Heart left ventricle (tissue), 16 donors: ENCODE results near the gene PDE7B. TPM values are rescaled to one million over a fixed set of nuclear protein-coding genes. Genes with fewer than 3 reads are reported as not detected.
A peak's percentile ranks its signal among the peaks of the same experiment; 100 is the strongest.

ENCODE experiments used
- ATAC-seq, 4 donors: fragments of 200-7000 bp; cut with Tn5 transposase; one replicate each; pipeline ENCODE4 v1.9.1; 2020 to 2022; ENCODE audit warnings: moderate library complexity in 4 of 4, mild to moderate bottlenecking in 3 of 4, moderate number of reproducible peaks in 1 of 4
- DNase-seq, 5 donors: peaks; one replicate each; pipeline ENCODE4 v3.0.0-alpha.2; 2020
- H3K27ac ChIP-seq, 12 donors: fragments of 200-600 bp; sonication (generic) in 4 of 12; one replicate each; pipeline versions ENCODE4 v1.5.0 to v1.8.0; 2016 to 2022; ENCODE audit warnings: mild to moderate bottlenecking in 2 of 12
- H3K27me3 ChIP-seq, 9 donors: fragments of 200-600 bp; sonication (generic) in 2 of 9; one replicate each; pipeline versions ENCODE4 v1.5.1 to v1.8.0; 2016 to 2022; ENCODE audit warnings: mild to moderate bottlenecking in 3 of 9
- H3K36me3 ChIP-seq, 9 donors: fragments of 200-600 bp; sonication (generic) in 2 of 9; one replicate each; pipeline versions ENCODE4 v1.5.0 to v1.8.0; 2018 to 2022; ENCODE audit warnings: mild to moderate bottlenecking in 2 of 9
- H3K4me1 ChIP-seq, 12 donors: fragments of 200-600 bp; sonication (generic) in 4 of 12; one replicate each; pipeline versions ENCODE4 v1.5.0 to v1.8.0; 2016 to 2022; ENCODE audit warnings: mild to moderate bottlenecking in 3 of 12
- H3K4me3 ChIP-seq, 12 donors: fragments of 200-600 bp; sonication (generic) in 4 of 12; one replicate each; pipeline versions ENCODE4 v1.5.0 to v1.8.0; 2017 to 2022; ENCODE audit warnings: mild to moderate bottlenecking in 9 of 12, moderate library complexity in 4 of 12
- H3K9me3 ChIP-seq, 12 donors: fragments of 200-600 bp; sonication (generic) in 4 of 12; one replicate each; pipeline versions ENCODE4 v1.5.0 to v1.8.0; 2016 to 2022; ENCODE audit warnings: mild to moderate bottlenecking in 1 of 12
- CTCF ChIP-seq, 12 donors: fragments of 200-600 bp; sonication (generic) in 4 of 12; IDR thresholded peaks; one replicate each; pipeline versions ENCODE4 v1.5.0 to v1.8.0; 2018 to 2022; ENCODE audit warnings: antibody characterized with exemption in 12 of 12, mild to moderate bottlenecking in 5 of 12
- POLR2A ChIP-seq, 2 donors: fragments of 450-650 bp; IDR thresholded peaks; one replicate each; pipeline ENCODE4 v1.6.1; 2017; ENCODE audit warnings: antibody characterized with exemption in 2 of 2, mild to moderate bottlenecking in 2 of 2, moderate library complexity in 2 of 2
- WGBS, 4 donors: extraction: QIAGEN DNeasy Blood & Tissue Kit in 2 of 4; methylation state at CpG; one replicate each; pipeline versions ENCODE4 v1.1.5 to v1.1.7; 2013 to 2018; 5-methylcytosine and 5-hydroxymethylcytosine counted together
- intact Hi-C, 10 donors: fragments of 100-400 bp; cut with DNase I; formaldehyde crosslinking; loops; one replicate each; pipeline versions ENCODE4 v1.11.1 to v1.14.2; 2022
- polyA plus RNA-seq, 2 donors: library from polyadenylated mRNA; stranded (reverse); fragments of 200-250 nt; gene quantifications; one replicate each; pipeline ENCODE4 v1.2.3, GENCODE V29; 2013
- total RNA-seq, 9 donors: library from RNA; depleted of rRNA in 2 of 9; stranded (reverse); fragments of >200 nt in 2 of 9; fragmentation: NEBNext Ultra II Directional in 3 of 9; extraction: Animal tissue kit (Norgen Biotek cat#: 25700) in 3 of 9; gene quantifications; one replicate each; pipeline versions ENCODE4 v1.1.0 to v1.2.4, GENCODE V29; 2016 to 2023
- donor health status: ischemic (EF 13 %, LVEDD 7.1; RV severe dilation, severe dysfunction).
- donor health status: healthy with polysubstance abuse.
- donor health status: DM: no; HTN: yes; CAD: no.
- donor health status: DM: no; HTN: no; CAD: no.
- donor health status: ischemic (EF 25% LVEDD 6.9; RV normal size, moderate dysfunction).
- donor health status: ischemic (EF 25% LVEDD 5.7; RV mildly dilated, moderate dysfunction).
- donor health status: healthy.
- donor health status: DM: yes; HTN: yes; CAD: no.
- donor health status: ischemic (EF 35%, LVEDD 5.7; RV mildly dilated, moderate dysfunction).
- donor health status: nonischemic (EF 11% LVEDD 7.7; RV severe dilation, severe dysfunction).
- donor health status: DM: yes; HTN: yes; CAD: no.
- donor health status: PGD.
- donor health status: ischemic (EF 29% LVEDD 5.4; RV normal size, mild dysfunction).
- donor health status: nonischemic (EF 23%, LVEDD 6.1; RV moderate dilation, normal function).

The PDE7B gene
- total and polyA plus RNA-seq, 11 donors = 4.4 to 29.1 (median 9.0) TPM

DNA sequence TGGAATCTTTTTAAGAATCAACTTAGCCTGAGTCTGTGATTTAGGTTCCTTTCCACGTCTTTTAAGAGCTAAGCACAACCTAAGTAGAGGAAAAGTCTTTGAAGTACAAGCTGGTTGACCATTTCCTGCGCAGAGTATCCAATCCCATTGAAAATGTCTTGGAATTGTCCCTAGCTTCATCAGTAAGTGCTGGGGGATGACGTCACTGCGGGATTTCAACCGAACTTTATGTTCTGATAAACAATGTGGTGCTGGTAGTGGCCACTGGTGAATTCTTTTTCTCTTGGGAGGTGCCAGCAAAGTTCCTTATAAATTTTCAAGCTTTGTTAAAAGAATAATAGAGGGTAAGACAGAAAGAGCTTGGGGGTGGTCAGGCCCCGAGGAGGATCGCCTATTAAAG, 69.2 kb downstream of the PDE7B start:
- peak overlapping the region in 5 of 12 donors; percentile 5 to 59 (median 39) for H3K27ac ChIP-seq
- WGBS, 4 donors = 84 to 94% (median 91%) methylated on average over 7 of the region's 7 CpGs
- peaks cover 0 to 23% (median 16%) of the 10 kb centered on the region in 12 donors for H3K4me1 ChIP-seq
- TF ChIP-seq POLR2A (IDR thresholded peaks at IDR 0.05) = no peak
- TF ChIP-seq CTCF (IDR thresholded peaks at IDR 0.05) = no peak
- no peak for DNase-seq
- intact Hi-C loops = no loop called here
- H3K27me3 ChIP-seq = no peaks in the 10 kb centered on the region
- no peaks in the 10 kb centered on the region for H3K36me3 ChIP-seq
- H3K4me3 ChIP-seq = no peak overlapping the region
- H3K9me3 ChIP-seq = no peaks in the 10 kb centered on the region
- no peak for ATAC-seq

DNA sequence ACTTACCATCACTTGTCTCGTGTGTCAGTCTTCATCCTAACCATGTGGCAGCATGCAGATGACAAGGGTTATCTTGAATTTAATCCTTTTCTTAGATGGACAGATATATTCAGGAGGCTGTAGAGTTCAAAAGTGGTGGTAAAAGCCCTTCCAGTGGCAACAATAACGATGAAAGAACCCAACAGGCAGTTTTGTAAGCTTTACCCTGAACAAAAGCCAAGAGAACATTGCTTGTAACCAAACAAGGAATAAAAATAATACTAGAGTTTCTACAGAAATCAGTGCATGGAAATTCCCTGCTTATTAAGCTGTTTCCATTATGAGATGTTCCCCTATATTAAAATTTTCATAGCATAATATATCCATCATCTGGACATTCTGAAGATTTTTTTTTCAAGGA, 69.7 kb downstream of the PDE7B start:
- no peaks in the 10 kb centered on the region for H3K36me3 ChIP-seq
- no peaks in the 10 kb centered on the region for H3K9me3 ChIP-seq
- H3K27ac ChIP-seq = peak overlapping the region in 5 of 12 donors; percentile 20 to 59 (median 40)
- H3K4me3 ChIP-seq = no peak overlapping the region
- TF ChIP-seq POLR2A (IDR thresholded peaks at IDR 0.05) (no peak), CTCF (IDR thresholded peaks at IDR 0.05) (no peak)
- H3K4me1 ChIP-seq = peaks cover 0 to 23% (median 16%) of the 10 kb centered on the region in 12 donors
- ATAC-seq = no peak
- 74 to 87% (median 77%) methylated on average over 2 of the region's 2 CpGs for WGBS, 4 donors
- no peak for DNase-seq
- intact Hi-C loops = no loop called here
- H3K27me3 ChIP-seq = no peaks in the 10 kb centered on the region

- ATAC-seq = peak; percentile 65 to 92 (median 82)
- peak overlapping the region; percentile 7 to 65 (median 40) for H3K27ac ChIP-seq
- TF ChIP-seq CTCF (IDR thresholded peaks at IDR 0.05) = no peak
- no peaks in the 10 kb centered on the region for H3K27me3 ChIP-seq
- H3K36me3 ChIP-seq = no peaks in the 10 kb centered on the region
- H3K4me1 ChIP-seq = peaks cover 0 to 23% (median 16%) of the 10 kb centered on the region in 12 donors
- no peak overlapping the region for H3K4me3 ChIP-seq
- no peaks in the 10 kb centered on the region for H3K9me3 ChIP-seq
- peak in 4 of 5 donors; percentile 31 to 58 (median 38) for DNase-seq
- intact Hi-C loops = no loop called here
Measured at GRCh38 chr6:135922174-135922573, 70.7 kb downstream of the PDE7B start.

GRCh38 chr6:135922746-135923145, 71.2 kb downstream of the PDE7B start:
- 9 to 25% (median 15%) methylated on average over 3 of the region's 3 CpGs for WGBS, 4 donors
- H3K27ac ChIP-seq = peak overlapping the region in 11 of 12 donors; percentile 7 to 65 (median 40)
- no peaks in the 10 kb centered on the region for H3K9me3 ChIP-seq
- peak in 3 of 4 donors; percentile 47 to 76 (median 47) for ATAC-seq
- TF ChIP-seq POLR2A (IDR thresholded peaks at IDR 0.05) (no peak), CTCF (IDR thresholded peaks at IDR 0.05) (no peak)
- no peak overlapping the region for H3K4me3 ChIP-seq
- H3K27me3 ChIP-seq = no peaks in the 10 kb centered on the region
- H3K4me1 ChIP-seq = peaks cover 0 to 23% (median 16%) of the 10 kb centered on the region in 12 donors
- DNase-seq = peak in 4 of 5 donors; percentile 37 to 70 (median 58)
- H3K36me3 ChIP-seq = no peaks in the 10 kb centered on the region
- intact Hi-C loops = no loop called here
